Stimulated activated CD8-positive, alpha-beta memory T cell treated with anti-CD3 and anti-CD28 coated beads, Interleukin-2, amount 100 ng/mL, for 1 hour (primary cell): ENCODE data around the gene KIF5B.
"Not testable (repeated sequence)": the region's sequence is repeated elsewhere in the genome, so short reads cannot be mapped to it uniquely, and the experiment has no call there.

ENCODE experiments used
- DNase-seq, 2 donors: peaks; one replicate each; pipeline ENCODE4 v3.0.0-alpha.2; 2020; ENCODE audit warnings: low read depth in 2 of 2

The KIF5B gene

DNA sequence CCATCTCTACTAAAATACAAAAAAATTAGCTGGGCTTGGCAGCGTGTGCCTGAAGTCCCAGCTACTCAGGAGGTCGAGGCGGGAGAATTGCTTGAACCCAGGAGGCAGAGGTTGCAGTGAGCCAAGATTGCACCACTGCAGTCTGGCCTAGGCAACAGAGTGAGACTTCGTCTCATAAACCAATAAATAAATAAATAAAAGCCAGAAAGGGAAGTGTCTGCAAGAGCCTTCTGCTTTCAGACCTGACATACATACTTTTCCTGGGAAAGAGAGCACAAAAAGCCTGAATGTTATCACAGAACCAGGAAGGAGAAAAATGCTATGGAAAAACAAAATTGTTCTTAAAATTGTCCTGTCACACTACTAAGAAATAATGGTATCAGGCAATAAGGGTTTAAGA lies 4.1 kb upstream of the KIF5B start:
- no peak for DNase-seq

- DNase-seq: no peak
Observed at GRCh38 chr10:32059472-32059871, 3.2 kb upstream of the KIF5B start.

- DNase-seq: no peak
Observed at GRCh38 chr10:32057036-32057372, 779 bp upstream of the KIF5B start.

- peak; percentile 27 to 31 for DNase-seq
Observed at GRCh38 chr10:32055478-32056135, 618 bp downstream of the KIF5B start.

GRCh38 chr10:32054094-32054493 lies 2.1 kb downstream of the KIF5B start:
- no peak for DNase-seq

DNA sequence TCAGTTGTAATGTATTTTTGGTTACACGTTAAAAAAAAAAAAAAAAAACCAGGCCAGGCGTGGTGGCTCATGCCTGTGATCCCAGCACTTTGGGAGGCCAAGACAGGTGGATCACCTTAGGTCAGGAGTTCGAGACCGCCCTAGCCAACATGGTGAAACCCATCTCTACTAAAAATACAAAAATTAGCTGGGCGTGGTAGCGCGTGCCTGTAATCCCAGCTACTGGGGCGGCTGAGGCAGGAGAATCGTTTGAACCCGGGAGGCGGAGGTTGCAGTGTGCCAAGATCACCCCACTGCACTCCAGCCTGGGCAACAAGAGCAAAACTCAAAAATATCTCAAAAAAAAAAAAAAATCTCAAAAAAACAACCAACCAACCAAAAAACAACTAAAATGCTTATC lies 2.8 kb downstream of the KIF5B start:
- not testable (repeated sequence) for DNase-seq

GRCh38 chr10:32051926-32052325 lies 4.3 kb downstream of the KIF5B start:
- DNase-seq: no peak

DNA sequence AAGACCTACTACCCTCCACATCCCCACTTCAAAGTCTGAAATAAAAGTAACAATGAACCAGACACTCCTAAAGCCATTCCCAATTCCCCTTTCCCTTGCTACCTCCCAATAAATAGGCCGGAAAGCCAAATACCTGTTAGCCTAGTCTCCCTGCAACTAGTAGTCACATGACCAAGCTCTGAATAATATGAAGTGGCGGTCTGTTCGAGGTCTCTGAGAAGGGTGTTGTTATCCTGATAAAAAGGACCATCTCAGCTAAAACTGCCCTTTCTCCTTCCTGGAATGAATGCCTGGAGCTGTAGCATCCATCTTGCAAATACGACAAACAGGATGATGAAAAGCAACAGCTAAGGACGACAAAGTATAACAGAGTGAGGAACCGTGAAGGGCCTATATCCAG lies 6.0 kb downstream of the KIF5B start:
- no peak for DNase-seq

- no peak for DNase-seq
Observed at GRCh38 chr10:32049113-32049512, 7.1 kb downstream of the KIF5B start.

- DNase-seq: no peak
Observed at GRCh38 chr10:32048282-32048681, 7.9 kb downstream of the KIF5B start.

GRCh38 chr10:32047881-32048280 lies 8.3 kb downstream of the KIF5B start:
- no peak for DNase-seq

GRCh38 chr10:32046151-32046550 lies 10.1 kb downstream of the KIF5B start:
- no peak for DNase-seq

GRCh38 chr10:32042730-32043129 lies 13.5 kb downstream of the KIF5B start:
- not testable (repeated sequence) for DNase-seq

DNA sequence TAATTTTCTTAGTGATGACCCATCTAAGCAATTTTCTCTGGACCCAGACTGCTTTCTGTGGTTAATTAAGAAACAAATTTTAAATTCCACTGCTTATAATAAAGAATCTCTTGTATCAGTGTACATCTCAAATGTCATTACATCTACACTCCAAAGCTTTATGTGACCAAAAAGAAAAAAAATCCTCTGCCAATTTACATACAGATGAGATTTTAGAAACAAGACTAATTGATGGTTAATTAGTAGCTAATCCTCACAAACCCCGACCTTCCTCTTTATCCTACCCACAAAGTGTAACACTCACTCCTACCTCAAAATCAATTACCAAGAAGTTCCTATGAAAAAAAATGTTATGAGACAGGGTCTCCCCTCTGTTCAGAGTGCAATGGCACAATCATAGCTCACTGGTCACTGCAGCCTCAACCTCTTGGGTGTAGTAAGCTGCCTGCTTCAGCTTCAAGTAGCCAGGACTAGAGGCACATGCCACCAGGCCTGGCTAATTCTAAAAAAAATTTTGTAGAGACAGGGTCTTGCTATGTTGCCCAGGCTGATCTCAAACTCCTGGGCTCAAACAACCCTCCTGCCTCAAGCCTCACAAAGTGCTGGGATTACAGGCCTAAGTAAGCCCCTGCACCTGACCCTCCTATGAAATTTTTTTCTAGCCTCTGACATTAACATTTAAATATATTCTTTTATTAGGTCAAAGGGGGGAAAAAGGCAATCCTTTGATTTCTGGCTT lies 14.8 kb downstream of the KIF5B start:
- DNase-seq: no peak

DNA sequence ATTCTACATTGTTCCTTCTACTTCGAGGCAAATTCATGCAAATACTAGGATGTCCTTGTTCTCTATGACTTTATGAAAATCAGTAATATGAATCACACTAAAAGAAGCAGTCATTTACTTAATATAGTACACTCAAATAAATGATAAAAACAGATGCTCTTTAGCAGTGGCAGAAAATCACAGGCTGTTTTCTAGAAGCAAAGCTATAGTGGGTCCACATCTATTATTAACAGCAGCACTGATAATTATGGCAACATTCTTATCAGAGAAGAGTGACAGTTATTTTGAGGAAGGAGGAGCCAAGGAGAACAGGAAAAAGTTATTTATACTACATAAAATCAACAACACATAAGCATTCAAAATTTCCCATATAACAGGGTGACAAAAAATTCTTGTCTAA lies 16.5 kb downstream of the KIF5B start:
- no peak for DNase-seq

DNA sequence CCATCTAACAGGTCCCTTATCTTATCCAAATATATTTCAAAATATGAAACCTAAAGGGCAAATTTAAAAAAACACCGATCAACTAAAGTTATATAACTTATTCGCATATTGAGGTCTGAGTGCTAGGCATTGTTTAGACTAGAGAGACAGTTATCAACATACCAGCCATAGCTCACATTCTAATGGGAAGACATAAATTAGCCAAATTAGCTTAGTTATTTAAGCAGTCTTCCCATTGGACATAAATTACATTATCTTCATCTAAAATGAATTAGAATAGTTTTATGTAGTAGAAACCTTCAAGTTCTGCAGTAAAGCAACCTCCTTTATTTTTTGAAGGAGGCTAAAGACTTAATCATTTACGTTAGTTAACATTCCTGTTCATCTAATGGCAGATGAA lies 17.4 kb downstream of the KIF5B start:
- DNase-seq: no peak

- DNase-seq: no peak
Observed at GRCh38 chr10:32036922-32037321, 19.3 kb downstream of the KIF5B start.

DNA sequence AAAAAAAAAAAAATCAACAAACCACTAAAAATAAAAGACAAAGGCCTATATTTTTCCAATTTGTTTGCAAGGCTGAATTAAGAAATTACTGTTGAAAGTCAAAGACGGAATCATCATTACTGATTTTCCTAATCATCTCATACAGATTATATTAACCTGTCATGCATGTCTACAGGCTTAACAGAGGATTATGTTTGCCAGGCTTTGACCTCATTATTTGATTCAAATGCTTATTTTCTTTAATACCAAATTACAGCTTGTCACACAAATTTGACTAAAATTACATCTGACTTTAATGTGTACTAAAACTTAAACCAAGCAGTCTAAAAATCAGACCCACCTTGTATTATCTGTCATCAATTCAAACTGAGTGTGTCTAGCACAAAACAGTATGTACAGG lies 21.2 kb downstream of the KIF5B start:
- DNase-seq: no peak

DNA sequence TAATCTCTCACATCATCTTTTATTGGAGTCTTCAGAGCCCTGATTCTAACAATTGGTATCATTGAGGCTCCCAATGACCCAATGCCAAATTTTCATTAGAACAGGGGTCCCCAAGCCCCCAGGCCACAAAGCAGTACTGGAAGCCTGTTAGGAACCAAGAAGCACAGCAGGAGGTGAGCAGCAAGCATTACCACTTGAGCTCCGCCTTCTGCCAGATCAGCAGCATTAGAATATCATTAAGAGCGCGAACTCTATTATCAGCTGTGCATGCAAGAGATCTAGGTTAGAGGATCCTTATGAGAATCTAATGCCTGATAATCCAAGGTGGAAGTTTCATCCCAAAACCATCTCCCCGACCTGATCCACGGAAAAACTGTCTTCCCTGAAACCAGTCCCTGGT lies 23.1 kb downstream of the KIF5B start:
- no peak for DNase-seq

GRCh38 chr10:32031920-32032319 lies 24.3 kb downstream of the KIF5B start:
- DNase-seq: no peak

- no peak for DNase-seq
Observed at GRCh38 chr10:32031424-32031823, 24.8 kb downstream of the KIF5B start.

DNA sequence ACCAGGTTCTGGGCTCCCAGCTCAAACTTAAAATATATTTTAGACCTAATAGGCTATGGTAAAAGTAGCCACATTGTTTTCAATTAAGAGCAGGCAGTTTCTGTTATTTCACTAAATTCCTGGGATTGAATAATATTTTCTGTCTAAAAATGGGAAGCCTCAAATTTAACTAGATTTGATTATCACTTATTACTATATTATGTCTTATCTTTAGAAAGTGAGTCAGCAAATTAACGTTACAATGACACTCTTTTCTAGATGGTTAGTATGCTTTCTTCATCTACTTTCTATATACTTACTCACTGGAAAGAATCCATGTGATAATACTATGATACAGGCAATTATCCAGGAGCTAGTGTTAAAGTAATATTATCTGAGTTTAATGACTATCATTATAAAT lies 27.5 kb downstream of the KIF5B start:
- DNase-seq: no peak

- no peak for DNase-seq
Observed at GRCh38 chr10:32023264-32023663, 33.0 kb downstream of the KIF5B start.

DNA sequence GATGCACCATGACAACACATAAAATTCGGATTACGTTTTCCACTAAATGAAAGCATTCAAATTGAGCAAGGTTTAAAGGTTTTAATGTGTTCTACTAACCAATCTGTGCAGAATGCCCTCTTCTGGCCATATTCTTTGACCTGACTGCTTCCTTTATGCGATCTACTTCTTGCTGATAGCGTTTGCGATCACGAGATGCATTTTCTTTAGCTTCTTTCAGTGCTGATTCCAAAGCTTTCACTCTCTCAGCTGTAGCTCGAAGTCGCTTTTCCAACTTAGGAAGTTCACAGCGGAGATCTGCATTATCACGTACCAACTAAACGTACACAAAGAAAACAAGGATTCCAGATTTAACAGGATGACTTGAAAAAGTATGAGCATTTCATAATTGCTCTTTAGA lies 39.2 kb downstream of the KIF5B start:
- DNase-seq: no peak
